ENCODE results near the gene MNAT1.
A peak's percentile ranks its signal among the peaks of the same experiment; 100 is the strongest.
"Not testable (repeated sequence)": the region's sequence is repeated elsewhere in the genome, so short reads cannot be mapped to it uniquely, and the experiment has no call there.

The MNAT1 gene

GRCh38 chr14:60734465-60735242 is at the start of gene MNAT1:
MNAT1 (plus strand) TSS chr14:60734761; CDS start chr14:60734863, 102 bp downstream.
- DNase-seq, result peak; percentile 90

- no peak for DNase-seq
Observed at GRCh38 chr14:60686865-60687264, 47.7 kb upstream of the MNAT1 start.

- no peak for DNase-seq
Observed at GRCh38 chr14:60691383-60692113, 43.0 kb upstream of the MNAT1 start.

DNA sequence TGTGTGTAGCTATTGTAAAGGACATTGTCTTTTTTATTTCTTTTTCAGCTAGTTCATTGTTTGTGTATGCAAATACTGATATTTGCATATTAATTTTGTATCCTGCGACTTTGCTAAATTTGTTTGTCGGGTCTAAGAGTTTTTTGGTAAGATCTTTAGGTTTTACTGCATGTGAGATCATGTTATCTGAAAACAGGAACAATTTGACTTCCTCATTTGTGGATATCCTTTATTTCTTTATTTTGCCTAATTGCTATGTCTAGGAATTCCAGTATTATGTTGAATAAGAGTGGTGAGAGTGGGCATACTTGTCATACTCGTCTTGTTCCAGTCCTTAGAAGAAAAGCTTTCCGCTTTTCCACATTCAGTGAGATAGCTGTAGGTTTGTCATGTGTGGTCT is 39.2 kb upstream of the MNAT1 start:
- DNase-seq, result no peak

- no peak for DNase-seq
Observed at GRCh38 chr14:60700598-60700997, 34.0 kb upstream of the MNAT1 start.

DNA sequence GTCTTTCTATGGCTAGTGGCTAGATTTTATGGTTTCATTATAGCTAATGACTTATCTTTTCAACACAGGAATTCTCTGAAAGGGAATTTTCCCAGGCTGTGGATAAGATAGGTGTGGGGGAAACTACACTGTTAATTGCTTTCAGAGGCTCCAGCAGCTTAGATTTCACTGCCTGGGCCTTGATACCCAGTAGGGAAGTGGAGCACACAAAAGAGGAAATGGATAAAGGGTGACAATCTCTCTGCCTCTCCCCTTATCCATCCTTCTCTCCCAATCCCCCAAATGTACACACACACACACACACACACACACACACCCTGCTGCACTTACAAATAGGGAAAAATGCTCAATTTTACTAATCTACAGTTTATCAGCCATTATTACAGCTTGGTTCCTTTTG is 29.5 kb upstream of the MNAT1 start:
- no peak for DNase-seq

DNA sequence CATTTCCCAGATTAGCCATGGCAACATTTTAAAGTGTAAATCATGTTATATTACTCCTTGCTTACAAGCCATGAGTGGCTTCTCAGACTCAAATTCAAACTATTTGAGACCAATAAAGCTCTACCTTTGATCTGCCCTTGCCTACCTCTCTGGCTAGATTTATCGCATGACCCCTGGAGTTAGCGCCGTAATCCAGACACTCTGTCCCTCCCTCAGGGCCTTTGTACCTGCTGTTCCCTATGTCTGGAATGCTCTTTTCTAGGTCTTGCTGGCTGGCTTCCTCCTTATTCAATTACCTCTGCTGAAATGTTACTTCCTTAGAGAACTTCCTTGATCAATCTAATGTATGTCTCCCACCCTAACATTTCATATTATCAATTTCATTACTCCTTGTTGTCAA is 26.7 kb upstream of the MNAT1 start:
- DNase-seq, result no peak

- DNase-seq, result no peak
Observed at GRCh38 chr14:60710494-60710893, 24.1 kb upstream of the MNAT1 start.

DNA sequence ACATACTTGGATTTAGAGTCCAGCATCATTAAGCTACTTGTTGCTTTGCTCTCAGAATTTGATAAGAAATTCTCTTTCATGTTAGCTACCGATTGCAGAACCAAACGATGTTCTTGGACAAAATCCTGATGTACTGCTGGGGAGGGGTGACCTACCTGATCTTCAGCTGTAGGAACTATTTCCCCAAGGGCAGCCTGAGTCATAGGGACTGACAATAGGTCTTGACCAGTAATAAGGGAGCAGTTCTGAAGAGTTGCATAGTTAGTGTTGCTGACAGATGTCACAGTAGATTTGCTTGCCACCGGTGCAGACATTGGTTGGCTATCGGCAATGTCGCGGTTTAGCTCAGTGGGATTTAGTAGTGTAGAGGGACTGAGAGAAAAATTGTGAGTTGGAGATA is 21.0 kb upstream of the MNAT1 start:
- no peak for DNase-seq

DNA sequence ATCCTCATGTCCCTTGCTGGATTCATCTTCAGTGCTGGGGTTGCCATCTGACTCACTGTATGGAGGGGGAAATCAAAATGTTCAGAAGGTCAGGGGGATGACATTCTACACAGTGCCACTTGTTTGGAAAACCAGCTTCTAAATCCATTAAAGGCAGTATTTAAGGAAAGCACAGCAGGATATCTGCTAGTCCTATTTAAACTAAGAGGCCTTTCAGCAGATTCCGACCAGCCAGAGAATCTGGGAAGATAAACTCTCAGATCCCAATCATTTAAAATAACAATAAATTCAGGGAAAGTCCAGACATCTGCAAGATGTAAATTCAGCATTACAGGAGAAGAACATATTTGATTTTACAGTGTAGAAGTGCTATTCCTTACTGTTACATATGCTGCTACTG is 14.2 kb upstream of the MNAT1 start:
- no peak for DNase-seq

DNA sequence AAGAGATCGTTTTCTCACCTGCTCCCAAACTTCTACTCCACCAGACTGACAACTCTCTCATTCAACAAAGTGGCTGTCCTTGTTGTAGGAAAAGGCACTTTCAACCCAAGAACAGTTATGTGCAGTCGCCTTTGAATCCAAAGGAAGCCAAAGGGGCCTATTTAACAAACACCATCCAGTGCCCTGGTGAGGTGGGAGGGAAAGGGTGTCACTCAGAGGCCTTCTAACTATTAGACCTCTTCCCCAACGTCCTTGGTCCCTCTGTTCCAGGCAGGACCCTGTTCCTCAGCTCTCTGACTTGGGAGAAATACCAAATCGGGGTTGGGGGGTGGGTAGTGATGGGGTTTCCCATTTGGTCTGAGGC is 13.6 kb upstream of the MNAT1 start:
- no peak for DNase-seq

DNA sequence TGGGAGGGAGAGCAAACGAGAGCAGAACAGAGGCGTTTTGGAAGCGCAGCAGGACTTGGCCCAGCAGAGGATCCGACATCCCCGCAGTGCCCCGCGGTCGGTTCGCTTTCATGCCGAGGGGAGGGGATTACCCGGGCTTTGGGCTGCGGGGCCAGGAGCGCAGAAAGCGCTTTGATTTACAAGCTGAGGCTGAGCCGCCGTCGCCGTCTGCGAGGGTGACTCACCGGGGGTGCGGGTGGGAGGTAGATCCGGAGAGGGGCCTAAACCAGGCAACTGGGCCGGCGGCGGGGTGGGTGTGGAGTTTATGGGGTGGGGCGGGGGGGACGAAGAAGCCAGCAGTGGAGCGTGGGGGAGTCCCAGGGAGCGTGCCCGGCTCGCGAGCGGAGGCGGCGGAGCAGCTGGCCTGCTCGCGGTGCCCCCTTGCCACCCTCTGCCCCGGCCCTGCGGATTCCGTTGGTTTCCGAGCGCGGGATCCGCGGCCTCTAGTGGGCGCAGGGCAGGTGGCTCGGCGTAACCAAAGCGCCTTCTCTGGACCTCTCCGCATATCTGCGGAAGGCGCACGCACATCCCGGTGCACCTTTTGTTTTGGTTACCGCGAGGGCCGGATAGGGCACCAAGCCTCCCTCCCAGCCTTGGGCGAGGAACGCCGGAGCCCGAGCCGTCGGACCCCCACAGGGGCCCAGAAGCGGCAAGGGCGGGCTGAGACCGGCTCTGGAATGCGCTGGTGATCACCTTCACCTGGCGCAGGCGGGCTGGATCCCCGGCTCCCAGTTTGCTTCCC is 13.0 kb upstream of the MNAT1 start:
- no peak for DNase-seq

DNA sequence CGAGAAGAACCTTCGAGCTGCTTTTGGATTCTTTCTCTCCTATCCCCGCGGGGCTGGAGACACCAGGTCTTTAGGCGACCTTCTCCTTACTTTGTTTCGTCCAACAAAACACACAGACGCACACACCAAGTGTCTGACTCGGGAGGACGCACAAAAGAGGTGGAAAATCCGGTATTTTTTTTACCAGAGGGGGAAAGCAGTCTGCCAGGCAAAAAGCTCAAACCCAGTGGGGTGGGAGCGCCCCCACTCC is 12.5 kb upstream of the MNAT1 start:
- DNase-seq, result no peak

DNA sequence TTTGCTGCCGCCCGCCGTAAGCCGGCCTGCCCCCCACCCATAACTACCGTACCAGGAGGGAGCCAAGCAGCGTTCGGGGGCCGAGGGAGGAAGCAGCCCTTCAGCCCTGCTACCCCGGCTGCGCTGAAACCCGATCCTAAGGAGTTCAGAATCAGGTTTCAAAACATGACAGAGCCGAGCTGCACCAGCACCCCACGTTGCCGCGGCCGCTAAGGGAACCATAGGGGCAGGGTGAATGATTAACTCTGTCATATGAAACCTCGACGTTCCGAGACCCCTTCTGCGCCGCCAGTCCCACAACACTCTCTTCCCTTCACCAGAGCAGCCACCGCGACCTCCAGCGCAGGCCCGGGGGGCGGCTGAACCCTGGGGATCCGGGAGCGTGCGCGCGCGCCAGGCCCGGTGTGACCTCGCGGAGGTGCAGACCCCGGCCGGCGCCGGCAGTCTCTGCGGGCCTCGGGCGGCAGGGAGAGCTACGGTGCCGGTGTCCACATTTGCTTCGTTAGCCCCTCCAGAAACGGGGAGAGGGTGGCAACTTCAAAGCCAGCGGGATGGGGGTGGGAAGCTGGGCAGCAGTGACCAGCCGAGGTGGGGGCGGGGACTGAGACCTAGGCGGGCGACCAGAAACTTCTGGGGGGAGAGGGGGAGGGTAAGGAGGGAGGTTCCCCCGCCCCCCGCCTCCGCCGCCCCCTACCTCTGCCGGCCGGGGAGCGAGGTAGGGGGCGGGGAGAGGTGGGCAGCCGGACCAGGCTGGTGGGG is 12.0 kb upstream of the MNAT1 start:
- DNase-seq, result peak; percentile 67

DNA sequence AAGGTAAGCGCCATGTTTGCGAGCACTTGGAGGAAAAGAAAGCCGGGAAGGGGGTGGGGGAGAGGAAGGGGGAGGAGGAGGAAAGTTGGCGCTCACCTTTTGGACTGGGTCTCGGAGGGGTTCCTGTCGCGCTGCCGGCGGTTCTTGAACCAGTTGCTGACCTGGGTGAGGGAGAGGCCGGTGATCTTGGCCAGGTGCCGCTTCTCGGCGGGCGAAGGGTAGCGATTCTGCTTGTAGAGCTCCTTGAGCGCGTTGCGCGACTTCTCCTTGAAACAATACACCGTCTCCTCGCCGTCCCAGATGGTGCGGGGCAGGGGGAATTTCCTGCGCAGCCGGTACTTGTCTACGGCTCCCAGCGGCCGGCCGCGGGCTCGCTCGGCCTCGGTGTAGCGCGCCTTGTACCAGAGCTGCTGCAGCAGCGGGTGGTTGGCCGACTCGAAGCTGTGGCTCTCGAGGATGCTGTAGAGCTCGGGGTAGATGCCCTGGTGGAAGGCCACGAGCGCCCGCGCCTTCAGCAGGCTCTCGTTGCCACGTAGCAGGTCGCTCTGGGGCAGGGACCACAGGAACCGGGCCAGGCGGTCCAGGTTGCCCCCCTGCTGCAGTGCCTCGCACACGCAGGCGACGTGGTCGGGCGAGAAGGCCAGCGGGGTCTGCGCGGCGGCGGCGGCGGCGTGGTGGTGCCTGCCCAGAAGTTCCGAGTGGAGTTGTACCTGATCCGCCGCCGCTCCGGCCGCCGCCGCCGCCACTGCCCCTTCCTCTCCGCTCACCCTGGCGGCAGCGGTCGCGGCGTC is 11.2 kb upstream of the MNAT1 start:
- peak; percentile 67 for DNase-seq

- DNase-seq, result peak; percentile 96
Observed at GRCh38 chr14:60723907-60724618, 10.5 kb upstream of the MNAT1 start, which contains the start of gene SIX4. SIX4 (minus strand) TSS chr14:60724351; CDS start chr14:60724074, 277 bp downstream.

GRCh38 chr14:60731291-60731690 is 3.3 kb upstream of the MNAT1 start:
- not testable (repeated sequence) for DNase-seq

- DNase-seq, result no peak
Observed at GRCh38 chr14:60732840-60733483, 1.6 kb upstream of the MNAT1 start.

DNA sequence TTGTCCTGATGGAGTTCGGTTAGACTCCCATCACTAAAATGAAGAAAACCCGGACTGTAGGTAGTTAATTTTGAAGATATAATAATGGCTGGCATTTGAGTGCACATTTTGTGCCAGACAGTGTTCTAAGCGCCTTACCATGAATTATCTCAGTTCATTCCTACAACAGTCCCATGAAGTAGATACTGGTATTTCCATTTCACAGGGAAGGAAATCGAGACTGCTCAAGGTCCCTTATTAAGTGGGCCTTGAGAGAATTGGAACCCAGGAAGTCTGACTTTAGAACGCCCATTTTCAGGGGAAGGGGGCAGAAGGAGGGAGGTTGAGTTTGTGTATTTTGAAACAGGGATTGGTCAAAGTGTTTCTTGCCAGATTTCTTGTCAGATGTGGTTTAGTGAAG is 855 bp downstream of the MNAT1 start:
- no peak for DNase-seq

DNA sequence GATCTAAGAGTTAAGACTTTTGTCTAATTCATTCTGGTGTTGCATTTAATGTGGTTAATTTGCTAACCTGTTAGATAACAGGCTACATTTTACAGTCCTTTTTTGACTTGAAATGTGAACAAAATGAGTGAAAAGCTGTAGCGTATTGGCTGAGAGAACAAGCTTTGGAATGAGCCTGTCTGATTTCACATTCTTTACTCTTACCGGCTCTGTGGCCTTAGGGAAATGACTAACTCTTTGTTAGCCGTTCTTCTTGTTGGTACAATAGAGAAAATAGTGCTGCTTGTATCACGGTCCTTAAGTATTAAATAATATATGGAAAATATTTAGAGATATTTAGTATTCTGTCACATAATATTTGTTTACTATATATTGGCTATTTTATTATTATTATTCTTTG is 1.9 kb downstream of the MNAT1 start:
- no peak for DNase-seq

DNA sequence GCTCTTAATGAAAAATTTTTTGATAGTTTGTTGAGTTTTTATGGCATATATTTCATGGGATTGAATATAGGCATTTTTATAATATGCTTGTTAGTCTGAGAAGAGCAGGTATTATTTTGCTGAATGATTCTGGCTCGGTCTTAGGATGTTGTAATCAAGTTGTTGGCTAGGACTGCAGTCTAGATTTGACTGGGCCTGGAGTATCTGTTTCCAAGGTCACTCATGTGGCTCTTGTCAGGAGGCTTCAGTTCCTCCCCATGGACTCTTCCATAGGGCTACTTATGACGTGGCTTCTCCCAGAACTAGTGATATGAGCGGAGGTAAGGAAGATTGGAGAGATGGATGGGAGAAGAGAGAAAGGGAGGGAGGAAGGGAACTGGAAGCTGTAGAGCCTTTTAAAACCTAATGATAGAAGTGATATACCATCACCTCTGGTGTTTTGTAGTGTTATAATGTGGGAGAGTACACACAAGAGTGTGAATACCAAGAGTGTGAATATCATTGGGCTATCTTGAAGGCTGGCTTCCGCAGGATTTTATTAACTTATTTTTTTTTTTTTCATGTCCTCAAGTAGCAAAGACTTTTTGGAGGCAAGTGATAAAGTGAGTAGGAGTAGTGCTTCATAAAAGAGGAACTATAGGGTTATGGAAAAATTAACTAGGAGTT is 4.4 kb downstream of the MNAT1 start:
- DNase-seq, result no peak
